ENCODE results near the gene NTN4.

DNA sequence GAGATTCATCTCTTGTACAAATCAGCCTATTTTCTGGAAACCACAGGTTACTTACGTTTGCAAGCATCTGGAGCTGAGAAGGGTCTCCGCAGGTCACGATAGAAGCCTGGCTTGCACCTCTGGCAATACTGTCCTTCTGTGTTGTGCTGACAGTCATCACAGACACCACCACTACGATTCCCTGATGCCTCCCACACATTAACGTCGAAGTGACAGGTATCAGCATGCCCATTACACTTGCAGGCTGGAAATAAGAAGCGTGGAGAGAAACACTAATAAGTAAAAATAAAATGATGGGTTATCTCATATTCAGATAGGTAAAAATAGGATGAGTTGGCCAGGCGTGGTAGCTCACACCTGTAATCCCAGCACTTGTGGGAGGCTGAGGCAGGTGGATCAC is 80.2 kb downstream of the NTN4 start:
- TF ChIP-seq, protein P1, sequence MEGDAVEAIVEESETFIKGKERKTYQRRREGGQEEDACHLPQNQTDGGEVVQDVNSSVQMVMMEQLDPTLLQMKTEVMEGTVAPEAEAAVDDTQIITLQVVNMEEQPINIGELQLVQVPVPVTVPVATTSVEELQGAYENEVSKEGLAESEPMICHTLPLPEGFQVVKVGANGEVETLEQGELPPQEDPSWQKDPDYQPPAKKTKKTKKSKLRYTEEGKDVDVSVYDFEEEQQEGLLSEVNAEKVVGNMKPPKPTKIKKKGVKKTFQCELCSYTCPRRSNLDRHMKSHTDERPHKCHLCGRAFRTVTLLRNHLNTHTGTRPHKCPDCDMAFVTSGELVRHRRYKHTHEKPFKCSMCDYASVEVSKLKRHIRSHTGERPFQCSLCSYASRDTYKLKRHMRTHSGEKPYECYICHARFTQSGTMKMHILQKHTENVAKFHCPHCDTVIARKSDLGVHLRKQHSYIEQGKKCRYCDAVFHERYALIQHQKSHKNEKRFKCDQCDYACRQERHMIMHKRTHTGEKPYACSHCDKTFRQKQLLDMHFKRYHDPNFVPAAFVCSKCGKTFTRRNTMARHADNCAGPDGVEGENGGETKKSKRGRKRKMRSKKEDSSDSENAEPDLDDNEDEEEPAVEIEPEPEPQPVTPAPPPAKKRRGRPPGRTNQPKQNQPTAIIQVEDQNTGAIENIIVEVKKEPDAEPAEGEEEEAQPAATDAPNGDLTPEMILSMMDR (IDR thresholded peaks at IDR 0.05), result no peak
- no peak for TF ChIP-seq POLR2A (IDR thresholded peaks at IDR 0.05)
